ENCODE results near the gene ROGDI.

Gene ROGDI

GRCh38 chr16:4801962-4802658, at the start of gene ROGDI:
ROGDI (minus strand) TSS chr16:4802633; CDS start chr16:4802571, 62 bp downstream.
- Mint-ChIP-seq H3K4me3 (peak within 1 kb of the TSS; percentile 80), H3K36me3 (peaks cover 36% of the 10 kb centered on the region), H3K9me3 (no peaks in the 10 kb centered on the region), H3K27ac (no peak within 1 kb of the TSS), H3K4me1 (peaks cover 24% of the 10 kb centered on the region)
- peak in 1 of 2 donors; percentile 52 for DNase-seq (ENCODE audit: low spot score in 2 of 2)
- ATAC-seq, result peak; percentile 66

DNA sequence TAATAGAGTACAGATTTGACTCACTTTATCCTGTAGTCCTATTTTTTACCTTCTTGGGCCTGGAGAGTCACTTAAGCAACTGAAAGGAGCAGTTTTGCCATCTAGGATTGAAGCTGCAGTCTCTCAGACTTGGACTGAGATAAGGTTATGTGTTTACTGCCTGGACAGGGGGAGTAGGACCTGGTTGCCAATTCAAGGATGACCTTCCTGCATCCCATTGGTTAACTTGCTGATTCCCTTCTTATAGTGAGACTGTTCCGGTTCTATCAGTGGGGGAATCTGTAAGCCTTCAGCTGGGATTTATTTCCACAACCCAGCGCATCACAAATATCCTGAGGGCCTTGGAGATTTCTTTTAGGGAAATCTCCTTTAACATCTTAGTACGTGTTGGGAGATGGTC, 47.8 kb upstream of the ROGDI start:
- H3K4me3 Mint-ChIP-seq, result no peak overlapping the region
- ATAC-seq (no peak), DNase-seq (ENCODE audit: low spot score in 2 of 2) (no peak)
- peaks cover 55% of the 10 kb centered on the region for H3K36me3 Mint-ChIP-seq
- peaks cover 48% of the 10 kb centered on the region for H3K4me1 Mint-ChIP-seq
- no peak overlapping the region for H3K27ac Mint-ChIP-seq
- H3K9me3 Mint-ChIP-seq, result no peaks in the 10 kb centered on the region

DNA sequence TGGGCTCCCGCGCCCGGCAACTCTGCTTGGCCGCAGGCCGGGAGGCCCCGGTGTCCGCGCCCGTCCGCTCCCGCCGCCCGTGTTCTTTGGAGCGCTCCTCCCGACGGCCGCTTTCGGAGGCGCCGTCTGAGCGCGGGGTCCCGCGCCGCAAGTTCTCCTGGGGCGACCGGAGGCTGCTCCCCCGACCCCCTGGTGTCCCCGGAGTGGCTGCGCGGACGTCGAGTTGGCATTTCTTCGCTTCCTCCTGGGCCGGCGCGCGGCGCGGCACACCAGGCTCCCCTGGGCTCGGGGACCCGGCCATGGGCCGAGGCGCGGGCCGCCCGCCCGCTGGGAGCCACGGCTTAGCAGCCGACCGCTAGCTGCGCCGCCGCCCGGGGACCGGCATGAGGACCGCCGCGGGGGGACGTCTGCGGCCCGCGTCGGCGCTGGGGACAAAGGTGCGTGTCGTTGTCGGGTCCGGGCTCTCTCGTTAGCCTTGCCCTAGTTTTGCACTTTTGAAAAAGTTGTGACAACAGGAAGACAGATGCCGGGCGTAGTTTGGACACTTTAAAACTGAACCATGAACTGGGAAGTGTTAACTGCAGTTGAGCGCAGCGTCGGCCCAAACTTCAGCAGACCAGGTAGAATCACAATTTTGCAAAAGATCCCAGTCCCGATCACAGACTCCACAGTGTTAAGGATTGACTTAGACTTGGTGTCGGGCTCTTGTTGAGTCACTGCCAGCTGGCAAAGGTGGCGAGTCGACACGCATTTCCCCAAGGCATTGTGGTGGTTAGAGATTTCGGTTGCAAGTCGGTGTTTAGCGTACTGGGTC, 45.5 kb upstream of the ROGDI start:
- Mint-ChIP-seq H3K27ac (peak overlapping the region; percentile 93), H3K36me3 (peaks cover 55% of the 10 kb centered on the region), H3K9me3 (no peaks in the 10 kb centered on the region), H3K4me3 (peak overlapping the region; percentile 80), H3K4me1 (peaks cover 49% of the 10 kb centered on the region)
- ATAC-seq (peak; percentile 35), DNase-seq (ENCODE audit: low spot score in 2 of 2) (no peak)

GRCh38 chr16:4846901-4847773, 44.7 kb upstream of the ROGDI start, which contains the start of the genes GLYR1 and UBN1:
GLYR1 (minus strand) TSS chr16:4847288; CDS start chr16:4847265, 23 bp downstream.
UBN1 (plus strand) TSS chr16:4847481; CDS start chr16:4852918, 5,437 bp downstream.
- H3K4me1 Mint-ChIP-seq, result peaks cover 45% of the 10 kb centered on the region
- ATAC-seq, result peak; percentile 94
- peaks cover 59% of the 10 kb centered on the region for H3K36me3 Mint-ChIP-seq
- H3K27ac Mint-ChIP-seq, result peak within 1 kb of the TSS; percentile 93
- peak; percentile 99 for DNase-seq (ENCODE audit: low spot score in 2 of 2)
- H3K9me3 Mint-ChIP-seq, result no peaks in the 10 kb centered on the region
- peak within 1 kb of the TSS; percentile 80 for H3K4me3 Mint-ChIP-seq

DNA sequence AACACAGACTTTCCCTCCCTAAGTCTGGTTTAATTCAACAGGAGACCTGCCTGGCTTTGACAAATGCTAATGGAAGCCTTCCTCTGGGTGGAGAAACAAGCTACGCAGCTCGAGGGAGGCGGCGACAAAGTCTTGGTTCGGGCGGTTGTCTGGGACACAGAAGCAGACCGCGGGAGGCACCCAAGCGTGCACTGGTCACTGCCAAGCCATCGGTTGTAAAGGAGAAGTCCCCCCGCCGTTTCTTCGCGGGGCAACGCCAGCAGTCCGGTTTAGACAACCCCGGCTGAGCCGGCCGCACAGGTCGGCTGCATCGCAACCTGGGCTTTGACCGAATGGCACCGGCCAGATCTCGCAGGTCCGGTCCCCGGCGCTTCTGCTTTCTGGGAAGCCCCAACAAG, 44.1 kb upstream of the ROGDI start:
- peaks cover 65% of the 10 kb centered on the region for H3K36me3 Mint-ChIP-seq
- H3K4me1 Mint-ChIP-seq, result peaks cover 39% of the 10 kb centered on the region
- no peak for ATAC-seq
- peak overlapping the region; percentile 80 for H3K4me3 Mint-ChIP-seq
- H3K9me3 Mint-ChIP-seq, result no peaks in the 10 kb centered on the region
- peak overlapping the region; percentile 93 for H3K27ac Mint-ChIP-seq
- DNase-seq (ENCODE audit: low spot score in 2 of 2), result peak in 1 of 2 donors; percentile 61

DNA sequence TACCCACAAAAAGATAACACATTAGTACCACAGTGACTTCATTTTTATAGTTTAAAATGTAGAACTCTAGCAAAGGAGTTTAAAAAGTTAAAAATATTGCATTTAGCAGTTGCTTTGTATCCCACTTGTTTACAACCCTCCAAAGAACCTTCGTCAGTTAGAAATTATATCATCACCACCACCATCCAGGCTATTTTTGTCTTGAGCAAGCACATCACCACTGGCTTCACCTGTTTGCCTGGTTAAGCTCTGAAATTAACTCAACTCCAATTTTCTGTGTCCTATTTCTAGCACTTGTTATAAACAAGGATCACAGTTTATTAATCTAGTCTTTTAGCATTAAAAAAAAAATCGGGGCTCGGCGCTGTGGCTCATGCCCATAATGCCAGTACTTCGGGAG, 38.6 kb upstream of the ROGDI start:
- Mint-ChIP-seq H3K4me1 (peaks cover 24% of the 10 kb centered on the region), H3K27ac (peak overlapping the region; percentile 50), H3K4me3 (no peak overlapping the region), H3K36me3 (peaks cover 100% of the 10 kb centered on the region), H3K9me3 (no peaks in the 10 kb centered on the region)
- DNase-seq (ENCODE audit: low spot score in 2 of 2) (no peak), ATAC-seq (no peak)

DNA sequence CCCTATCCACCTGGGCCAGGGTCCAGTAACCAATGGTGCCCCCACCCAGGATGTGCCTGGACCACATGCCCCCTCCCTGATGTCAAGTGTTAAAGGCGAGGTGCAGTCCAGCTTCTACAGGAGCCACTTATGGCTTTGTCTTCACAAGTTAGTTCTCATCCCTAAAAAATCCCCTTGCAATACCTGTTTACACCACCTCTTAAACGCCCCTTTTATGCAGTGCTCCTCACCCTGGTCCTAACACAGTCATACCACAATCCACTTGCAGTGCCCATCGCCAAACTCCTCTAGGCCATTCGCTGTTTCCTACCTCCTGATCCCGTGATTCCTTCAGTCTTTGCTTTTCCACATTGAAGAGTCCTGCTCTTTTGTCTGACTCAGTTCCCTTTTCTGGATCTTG, 37.5 kb upstream of the ROGDI start:
- no peak overlapping the region for H3K4me3 Mint-ChIP-seq
- peaks cover 100% of the 10 kb centered on the region for H3K36me3 Mint-ChIP-seq
- H3K27ac Mint-ChIP-seq, result no peak overlapping the region
- H3K9me3 Mint-ChIP-seq, result no peaks in the 10 kb centered on the region
- DNase-seq (ENCODE audit: low spot score in 2 of 2) (no peak), ATAC-seq (no peak)
- peaks cover 15% of the 10 kb centered on the region for H3K4me1 Mint-ChIP-seq

DNA sequence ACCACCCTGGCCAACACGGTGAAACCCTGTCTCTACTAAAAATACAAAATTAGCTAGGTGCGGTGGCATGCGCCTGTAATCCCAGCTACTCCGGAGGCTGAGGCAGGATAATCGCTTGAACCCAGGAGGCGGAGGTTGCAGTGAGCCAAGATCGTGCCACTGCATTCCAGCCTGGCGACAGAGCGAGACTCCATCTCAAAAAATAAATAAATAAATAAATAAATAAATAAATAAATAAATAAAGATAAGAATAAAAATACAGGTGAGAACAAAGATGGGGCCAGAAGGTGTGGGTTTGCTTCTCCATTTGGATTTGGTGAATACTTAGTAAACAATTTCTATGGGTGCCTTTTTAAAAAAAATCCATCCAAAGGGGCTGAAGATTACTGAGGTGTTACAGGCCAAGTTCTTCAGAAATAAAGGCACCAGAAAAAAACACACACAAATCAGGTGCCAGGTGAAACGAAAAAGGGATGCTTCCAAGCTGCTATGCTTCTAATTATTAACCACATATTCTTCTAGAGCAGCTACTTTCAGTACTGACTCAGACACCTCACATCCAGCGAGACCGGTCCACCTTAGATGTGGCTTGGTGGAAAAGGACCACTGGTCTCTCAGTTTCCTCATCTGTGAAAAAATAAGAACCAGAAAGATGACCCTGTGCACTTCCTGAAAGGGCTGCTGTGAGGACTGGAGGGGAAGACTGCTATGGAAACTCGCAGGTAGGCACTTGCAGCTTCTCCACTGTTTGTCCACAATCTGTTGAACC, 35.5 kb upstream of the ROGDI start:
- Mint-ChIP-seq H3K9me3 (no peaks in the 10 kb centered on the region), H3K36me3 (peaks cover 100% of the 10 kb centered on the region), H3K27ac (peak overlapping the region; percentile 58)

GRCh38 chr16:4836727-4837126, 34.3 kb upstream of the ROGDI start:
- Mint-ChIP-seq H3K4me3 (no peak overlapping the region), H3K27ac (peak overlapping the region; percentile 63), H3K9me3 (no peaks in the 10 kb centered on the region), H3K36me3 (peaks cover 100% of the 10 kb centered on the region), H3K4me1 (peaks cover 20% of the 10 kb centered on the region)
- DNase-seq (ENCODE audit: low spot score in 2 of 2), result no peak
- no peak for ATAC-seq

More for the DNA sequence above, 35.5 kb upstream of the ROGDI start:
- Mint-ChIP-seq H3K4me1 (peaks cover 15% of the 10 kb centered on the region), H3K4me3 (no peak overlapping the region)
- no peak for DNase-seq (ENCODE audit: low spot score in 2 of 2)
- ATAC-seq, result no peak

- Mint-ChIP-seq H3K9me3 (no peaks in the 10 kb centered on the region), H3K4me1 (peaks cover 29% of the 10 kb centered on the region), H3K4me3 (no peak overlapping the region), H3K36me3 (peaks cover 100% of the 10 kb centered on the region), H3K27ac (no peak overlapping the region)
- no peak for DNase-seq (ENCODE audit: low spot score in 2 of 2)
- ATAC-seq, result no peak
Observed at GRCh38 chr16:4833584-4833983, 31.2 kb upstream of the ROGDI start.

GRCh38 chr16:4832698-4833343, 30.4 kb upstream of the ROGDI start:
- H3K27ac Mint-ChIP-seq, result no peak overlapping the region
- ATAC-seq (no peak), DNase-seq (ENCODE audit: low spot score in 2 of 2) (no peak)
- peaks cover 29% of the 10 kb centered on the region for H3K4me1 Mint-ChIP-seq
- no peak overlapping the region for H3K4me3 Mint-ChIP-seq
- H3K36me3 Mint-ChIP-seq, result peaks cover 100% of the 10 kb centered on the region
- no peaks in the 10 kb centered on the region for H3K9me3 Mint-ChIP-seq

DNA sequence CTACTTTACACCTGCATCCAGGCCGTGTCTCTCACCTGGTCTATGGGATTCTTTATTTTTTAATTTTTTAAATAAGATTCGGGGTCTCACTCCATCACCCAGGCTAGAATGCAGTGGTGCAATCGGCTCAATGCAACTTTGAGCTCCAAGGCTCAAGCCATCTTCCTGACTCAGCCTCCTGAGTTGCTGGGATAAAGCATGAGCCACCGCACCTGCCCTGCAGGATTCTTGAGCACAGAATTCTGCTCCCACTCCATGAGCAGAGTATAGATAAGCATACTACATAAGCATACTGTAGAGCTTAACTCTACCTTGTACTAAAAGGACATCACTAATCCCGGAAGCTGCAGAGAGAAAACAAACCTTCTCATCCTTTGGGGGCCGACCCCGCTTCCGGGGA, 29.2 kb upstream of the ROGDI start:
- peak overlapping the region; percentile 39 for H3K27ac Mint-ChIP-seq
- H3K36me3 Mint-ChIP-seq, result peaks cover 100% of the 10 kb centered on the region
- H3K9me3 Mint-ChIP-seq, result no peaks in the 10 kb centered on the region
- DNase-seq (ENCODE audit: low spot score in 2 of 2) (no peak), ATAC-seq (no peak)
- no peak overlapping the region for H3K4me3 Mint-ChIP-seq
- peaks cover 24% of the 10 kb centered on the region for H3K4me1 Mint-ChIP-seq

DNA sequence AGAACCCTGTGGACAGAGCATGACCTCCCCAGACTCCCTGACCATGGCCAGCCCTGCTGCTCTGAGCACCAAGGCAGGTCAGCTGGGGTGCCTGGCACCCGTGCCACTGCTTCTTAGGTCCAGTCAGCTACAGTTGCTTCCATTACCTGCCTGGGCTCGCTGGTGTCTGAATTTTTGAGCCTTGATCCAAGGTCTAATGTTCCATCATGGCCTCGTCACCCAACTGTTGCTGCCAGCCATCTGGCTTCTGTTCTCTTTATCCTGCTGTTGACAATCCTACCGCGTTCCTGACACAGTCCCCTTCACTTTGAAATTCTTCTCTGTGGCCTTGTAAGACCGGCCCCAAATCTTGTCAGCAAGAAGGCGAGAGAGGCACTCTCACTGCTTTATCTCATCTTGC, 28.0 kb upstream of the ROGDI start:
- no peaks in the 10 kb centered on the region for H3K9me3 Mint-ChIP-seq
- no peak overlapping the region for H3K4me3 Mint-ChIP-seq
- DNase-seq (ENCODE audit: low spot score in 2 of 2), result no peak
- no peak overlapping the region for H3K27ac Mint-ChIP-seq
- no peak for ATAC-seq
- peaks cover 100% of the 10 kb centered on the region for H3K36me3 Mint-ChIP-seq
- H3K4me1 Mint-ChIP-seq, result peaks cover 19% of the 10 kb centered on the region
